ENCODE data around the gene SOAT2.

SOAT2 gene

GRCh38 chr12:53166837-53167236 is 63.6 kb downstream of the SOAT2 start:
- no peak overlapping the region for H3K4me3 ChIP-seq (ENCODE audit: low read depth, low read length)
- TF ChIP-seq, protein P1, sequence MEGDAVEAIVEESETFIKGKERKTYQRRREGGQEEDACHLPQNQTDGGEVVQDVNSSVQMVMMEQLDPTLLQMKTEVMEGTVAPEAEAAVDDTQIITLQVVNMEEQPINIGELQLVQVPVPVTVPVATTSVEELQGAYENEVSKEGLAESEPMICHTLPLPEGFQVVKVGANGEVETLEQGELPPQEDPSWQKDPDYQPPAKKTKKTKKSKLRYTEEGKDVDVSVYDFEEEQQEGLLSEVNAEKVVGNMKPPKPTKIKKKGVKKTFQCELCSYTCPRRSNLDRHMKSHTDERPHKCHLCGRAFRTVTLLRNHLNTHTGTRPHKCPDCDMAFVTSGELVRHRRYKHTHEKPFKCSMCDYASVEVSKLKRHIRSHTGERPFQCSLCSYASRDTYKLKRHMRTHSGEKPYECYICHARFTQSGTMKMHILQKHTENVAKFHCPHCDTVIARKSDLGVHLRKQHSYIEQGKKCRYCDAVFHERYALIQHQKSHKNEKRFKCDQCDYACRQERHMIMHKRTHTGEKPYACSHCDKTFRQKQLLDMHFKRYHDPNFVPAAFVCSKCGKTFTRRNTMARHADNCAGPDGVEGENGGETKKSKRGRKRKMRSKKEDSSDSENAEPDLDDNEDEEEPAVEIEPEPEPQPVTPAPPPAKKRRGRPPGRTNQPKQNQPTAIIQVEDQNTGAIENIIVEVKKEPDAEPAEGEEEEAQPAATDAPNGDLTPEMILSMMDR (IDR thresholded peaks at IDR 0.05; ENCODE audit: low read depth, low read length) = no peak
- TF ChIP-seq MYC (IDR thresholded peaks at IDR 0.05; ENCODE audit: low read depth, low read length) (no peak), POLR2A (IDR thresholded peaks at IDR 0.05; ENCODE audit: extremely low read depth, insufficient read length) (no peak)
- TF ChIP-seq, protein P2, sequence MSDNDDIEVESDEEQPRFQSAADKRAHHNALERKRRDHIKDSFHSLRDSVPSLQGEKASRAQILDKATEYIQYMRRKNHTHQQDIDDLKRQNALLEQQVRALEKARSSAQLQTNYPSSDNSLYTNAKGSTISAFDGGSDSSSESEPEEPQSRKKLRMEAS (IDR thresholded peaks at IDR 0.05; ENCODE audit: low read depth, low read length) = no peak
- DNase-seq (ENCODE audit: low read depth) = no peak

DNA sequence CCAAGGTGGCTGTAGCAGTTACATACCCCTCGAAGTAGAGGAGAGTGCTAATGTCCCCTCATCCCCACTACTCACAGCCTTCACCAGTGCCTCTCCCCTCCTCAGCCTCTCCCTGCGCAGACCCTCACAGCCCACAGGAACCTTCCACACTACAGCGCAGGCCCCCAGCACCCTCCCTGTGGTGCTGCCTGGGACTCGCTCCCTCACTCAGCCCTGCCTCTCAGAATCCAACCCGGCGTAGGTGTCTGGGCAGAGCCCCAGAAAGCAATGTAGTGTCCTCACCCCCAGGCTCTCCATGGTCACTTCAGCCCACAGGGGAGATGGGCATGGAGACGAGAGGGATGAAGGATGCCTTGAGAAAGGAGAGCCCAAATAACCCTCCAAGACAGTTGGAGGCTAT is 66.4 kb downstream of the SOAT2 start:
- no peak for DNase-seq (ENCODE audit: low read depth)
- TF ChIP-seq, protein P1 (IDR thresholded peaks at IDR 0.05; ENCODE audit: low read depth, low read length) = no peak
- TF ChIP-seq POLR2A (IDR thresholded peaks at IDR 0.05; ENCODE audit: extremely low read depth, insufficient read length) (no peak), MYC (IDR thresholded peaks at IDR 0.05; ENCODE audit: low read depth, low read length) (no peak)
- TF ChIP-seq, protein P2 (IDR thresholded peaks at IDR 0.05; ENCODE audit: low read depth, low read length) = no peak
- no peak overlapping the region for H3K4me3 ChIP-seq (ENCODE audit: low read depth, low read length)

DNA sequence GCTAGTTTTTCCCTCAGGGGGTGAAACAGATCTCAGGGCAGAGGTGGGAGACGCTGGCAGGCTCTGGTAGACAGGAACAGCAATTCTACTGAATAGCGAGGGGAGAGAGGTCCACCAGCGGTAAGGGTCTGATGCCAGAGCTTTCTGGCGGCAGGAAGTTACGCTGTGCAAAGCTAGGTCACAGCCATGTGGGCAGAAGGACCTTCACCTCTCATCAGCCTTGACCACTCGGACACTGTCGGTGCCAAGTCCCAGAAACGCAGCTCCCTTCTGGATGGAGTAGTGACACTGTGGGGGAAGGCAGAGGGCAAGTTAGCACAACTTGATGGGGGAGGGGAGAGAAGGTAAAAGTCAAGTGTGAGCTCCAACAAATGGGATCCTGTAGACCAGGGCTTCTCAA is 66.9 kb downstream of the SOAT2 start:
- TF ChIP-seq MYC (IDR thresholded peaks at IDR 0.05; ENCODE audit: low read depth, low read length) (no peak), POLR2A (IDR thresholded peaks at IDR 0.05; ENCODE audit: extremely low read depth, insufficient read length) (no peak)
- TF ChIP-seq, protein P2 (IDR thresholded peaks at IDR 0.05; ENCODE audit: low read depth, low read length) = no peak
- TF ChIP-seq, protein P1 (IDR thresholded peaks at IDR 0.05; ENCODE audit: low read depth, low read length) = no peak

DNA sequence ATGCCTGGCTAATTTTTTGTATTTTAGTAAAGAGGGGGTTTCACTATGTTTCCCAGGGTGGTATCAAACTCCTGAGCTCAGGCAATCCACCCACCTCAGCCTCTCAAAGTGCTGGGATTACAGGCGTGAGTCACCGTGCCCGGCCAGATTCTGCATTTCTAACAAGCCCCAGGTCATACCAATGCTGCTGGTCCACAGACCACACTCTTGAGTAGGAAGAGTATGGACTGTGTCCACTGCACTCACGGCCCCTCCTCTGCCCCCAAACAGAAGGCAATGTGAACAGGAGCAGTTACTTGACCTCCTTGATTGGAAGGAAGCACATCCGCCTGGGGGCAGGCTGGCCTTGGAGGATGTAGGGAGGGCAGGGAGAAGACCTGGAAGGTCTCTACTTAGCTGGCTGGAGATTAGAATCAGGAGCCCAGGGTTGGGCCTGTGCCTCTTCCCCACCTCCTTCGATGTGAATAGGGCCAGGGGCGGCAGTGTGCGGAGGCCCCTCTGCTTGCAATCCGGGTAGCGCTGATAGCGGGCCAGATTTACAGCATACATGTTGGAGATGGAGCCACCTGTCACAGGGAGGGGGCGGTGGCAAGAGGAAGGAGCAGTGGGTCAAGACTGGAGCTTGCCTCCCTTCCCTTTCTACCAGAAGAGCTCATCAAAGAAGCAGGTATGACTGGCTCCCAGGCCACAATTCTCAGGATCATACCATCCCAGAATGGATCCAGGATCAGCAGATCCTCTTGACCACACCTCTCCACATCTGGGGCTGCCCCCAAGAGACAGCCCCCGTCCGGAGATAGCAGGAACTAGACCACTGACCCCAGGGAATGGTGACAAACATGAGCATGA is 67.8 kb downstream of the SOAT2 start:
- no peak for DNase-seq (ENCODE audit: low read depth)
- TF ChIP-seq POLR2A (IDR thresholded peaks at IDR 0.05; ENCODE audit: extremely low read depth, insufficient read length) (no peak), MYC (IDR thresholded peaks at IDR 0.05; ENCODE audit: low read depth, low read length) (no peak)
- TF ChIP-seq, protein P1 (IDR thresholded peaks at IDR 0.05; ENCODE audit: low read depth, low read length) = no peak
- TF ChIP-seq, protein P2 (IDR thresholded peaks at IDR 0.05; ENCODE audit: low read depth, low read length) = no peak
- H3K4me3 ChIP-seq (ENCODE audit: low read depth, low read length) = no peak overlapping the region

More for the DNA sequence above, 66.9 kb downstream of the SOAT2 start:
- no peak for DNase-seq (ENCODE audit: low read depth)
- H3K4me3 ChIP-seq (ENCODE audit: low read depth, low read length) = no peak overlapping the region

- H3K4me3 ChIP-seq (ENCODE audit: low read depth, low read length) = no peak overlapping the region
- TF ChIP-seq MYC (IDR thresholded peaks at IDR 0.05; ENCODE audit: low read depth, low read length) (no peak), POLR2A (IDR thresholded peaks at IDR 0.05; ENCODE audit: extremely low read depth, insufficient read length) (no peak)
- TF ChIP-seq, protein P2 (IDR thresholded peaks at IDR 0.05; ENCODE audit: low read depth, low read length) = no peak
- TF ChIP-seq, protein P1 (IDR thresholded peaks at IDR 0.05; ENCODE audit: low read depth, low read length) = no peak
- no peak for DNase-seq (ENCODE audit: low read depth)
These were observed 68.5 kb downstream of the SOAT2 start for GRCh38 chr12:53171725-53172329.
